HEK293T (cell line): ENCODE measurements around the gene CCDC171.

Experiments used
- ARNT ChIP-seq: fragments of 450-650 bp; IDR thresholded peaks from 2 replicates; pipeline ENCODE4 v1.6.1; 2017; ENCODE audit warnings: mild to moderate bottlenecking
- BHLHE40 ChIP-seq: fragments of 450-650 bp; IDR thresholded peaks from 2 replicates; pipeline ENCODE4 v1.6.1; 2016; ENCODE audit warnings: mild to moderate bottlenecking, moderate library complexity, borderline replicate concordance
- CTBP1 ChIP-seq: fragments of 450-650 bp; IDR thresholded peaks from 2 replicates; pipeline ENCODE4 v1.6.1; 2016; ENCODE audit warnings: borderline replicate concordance
- ELF4 ChIP-seq: fragments of 450-650 bp; IDR thresholded peaks from 2 replicates; pipeline ENCODE4 v1.6.1; 2017; ENCODE audit warnings: antibody characterized with exemption
- FOXA1 ChIP-seq: fragments of 450-650 bp; IDR thresholded peaks from 2 replicates; pipeline ENCODE4 v1.6.1; 2016; ENCODE audit warnings: mild to moderate bottlenecking
- FOXK2 ChIP-seq: fragments of 450-650 bp; IDR thresholded peaks from 2 replicates; pipeline ENCODE4 v1.6.1; 2016; ENCODE audit warnings: mild to moderate bottlenecking
- FOXM1 ChIP-seq: fragments of 450-650 bp; IDR thresholded peaks from 2 replicates; pipeline ENCODE4 v1.6.1; 2017; ENCODE audit warnings: mild to moderate bottlenecking, borderline replicate concordance
- HDGF ChIP-seq: fragments of 450-650 bp; IDR thresholded peaks from 2 replicates; pipeline ENCODE4 v1.6.1; 2017; ENCODE audit warnings: antibody characterized with exemption, borderline replicate concordance
- LEF1 ChIP-seq: fragments of 450-650 bp; IDR thresholded peaks from 2 replicates; pipeline ENCODE4 v1.6.1; 2017; ENCODE audit warnings: mild to moderate bottlenecking, borderline replicate concordance
- NFRKB ChIP-seq: fragments of 450-650 bp; IDR thresholded peaks from 2 replicates; pipeline ENCODE4 v1.6.1; 2016; ENCODE audit warnings: mild to moderate bottlenecking, moderate library complexity
- SUZ12 ChIP-seq: fragments of 450-650 bp; IDR thresholded peaks from 2 replicates; pipeline ENCODE4 v1.6.1; 2016; ENCODE audit warnings: mild to moderate bottlenecking
- TARDBP ChIP-seq: fragments of 450-650 bp; IDR thresholded peaks from 2 replicates; pipeline ENCODE4 v1.6.1; 2016
- ZNF384 ChIP-seq: fragments of 450-650 bp; IDR thresholded peaks from 2 replicates; pipeline ENCODE4 v1.6.1; 2016
- TF ChIP-seq, protein P1 (sequence below): fragments of 450-650 bp; IDR thresholded peaks from 2 replicates; pipeline ENCODE4 v1.6.1; 2016

GRCh38 chr9:15670894-15671293, 118.1 kb downstream of the CCDC171 start:
- TF ChIP-seq SUZ12 (no peak), ZNF384 (no peak), HDGF (no peak), LEF1 (no peak), BHLHE40 (no peak), FOXK2 (no peak), NFRKB (no peak), ELF4 (no peak), ARNT (no peak), TARDBP (no peak), FOXM1 (no peak), CTBP1 (no peak), FOXA1 (no peak)
- TF ChIP-seq, protein P1, sequence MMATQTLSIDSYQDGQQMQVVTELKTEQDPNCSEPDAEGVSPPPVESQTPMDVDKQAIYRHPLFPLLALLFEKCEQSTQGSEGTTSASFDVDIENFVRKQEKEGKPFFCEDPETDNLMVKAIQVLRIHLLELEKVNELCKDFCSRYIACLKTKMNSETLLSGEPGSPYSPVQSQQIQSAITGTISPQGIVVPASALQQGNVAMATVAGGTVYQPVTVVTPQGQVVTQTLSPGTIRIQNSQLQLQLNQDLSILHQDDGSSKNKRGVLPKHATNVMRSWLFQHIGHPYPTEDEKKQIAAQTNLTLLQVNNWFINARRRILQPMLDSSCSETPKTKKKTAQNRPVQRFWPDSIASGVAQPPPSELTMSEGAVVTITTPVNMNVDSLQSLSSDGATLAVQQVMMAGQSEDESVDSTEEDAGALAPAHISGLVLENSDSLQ: no peak
